Measurements from ENCODE around the gene SKAP1. TPM values are rescaled to one million over a fixed set of nuclear protein-coding genes. Genes with fewer than 3 reads are reported as not detected.

SKAP1 gene
- total and polyA plus RNA-seq, 2 experiments from 2014 or later = 0.36 TPM; not detected in 1

DNA sequence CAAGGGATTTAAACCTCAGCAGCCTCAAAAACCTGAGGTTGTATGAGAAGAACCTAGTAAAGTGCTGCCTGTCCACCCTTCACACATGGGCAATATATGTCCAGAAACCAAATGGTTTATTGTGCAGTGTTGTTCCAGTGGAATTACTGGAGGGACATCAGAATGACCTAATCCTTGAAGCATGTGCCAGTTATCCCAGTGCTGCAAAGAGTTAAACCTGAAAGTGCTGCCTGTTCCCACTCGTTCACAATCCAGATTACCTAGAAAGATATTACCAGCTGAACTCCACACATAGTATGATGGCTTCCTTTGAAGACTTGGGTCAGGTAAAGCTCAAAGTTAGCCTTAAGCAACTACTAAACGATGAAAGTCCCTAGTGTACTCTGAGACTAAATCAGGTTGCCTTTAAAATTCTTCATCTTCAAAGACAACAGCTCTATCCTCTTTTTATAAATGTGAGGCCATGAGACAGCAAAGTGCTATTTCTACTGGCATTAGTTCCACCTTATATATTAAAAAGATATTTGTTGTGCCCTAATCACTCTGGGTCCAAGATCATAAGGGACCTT is 189.4 kb downstream of the SKAP1 start:
- Histone ChIP-seq H3K36me3 (no peaks in the 10 kb centered on the region), H3K4me3 (no peak overlapping the region), H3K4me1 (ENCODE audit: low read depth) (peaks cover 11% of the 10 kb centered on the region), H3K27me3 (peaks cover 13% of the 10 kb centered on the region), H3K9me3 (ENCODE audit: low read depth) (no peaks in the 10 kb centered on the region), H3K27ac (no peak overlapping the region)
- TF ChIP-seq, protein P1, sequence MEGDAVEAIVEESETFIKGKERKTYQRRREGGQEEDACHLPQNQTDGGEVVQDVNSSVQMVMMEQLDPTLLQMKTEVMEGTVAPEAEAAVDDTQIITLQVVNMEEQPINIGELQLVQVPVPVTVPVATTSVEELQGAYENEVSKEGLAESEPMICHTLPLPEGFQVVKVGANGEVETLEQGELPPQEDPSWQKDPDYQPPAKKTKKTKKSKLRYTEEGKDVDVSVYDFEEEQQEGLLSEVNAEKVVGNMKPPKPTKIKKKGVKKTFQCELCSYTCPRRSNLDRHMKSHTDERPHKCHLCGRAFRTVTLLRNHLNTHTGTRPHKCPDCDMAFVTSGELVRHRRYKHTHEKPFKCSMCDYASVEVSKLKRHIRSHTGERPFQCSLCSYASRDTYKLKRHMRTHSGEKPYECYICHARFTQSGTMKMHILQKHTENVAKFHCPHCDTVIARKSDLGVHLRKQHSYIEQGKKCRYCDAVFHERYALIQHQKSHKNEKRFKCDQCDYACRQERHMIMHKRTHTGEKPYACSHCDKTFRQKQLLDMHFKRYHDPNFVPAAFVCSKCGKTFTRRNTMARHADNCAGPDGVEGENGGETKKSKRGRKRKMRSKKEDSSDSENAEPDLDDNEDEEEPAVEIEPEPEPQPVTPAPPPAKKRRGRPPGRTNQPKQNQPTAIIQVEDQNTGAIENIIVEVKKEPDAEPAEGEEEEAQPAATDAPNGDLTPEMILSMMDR (IDR thresholded peaks at IDR 0.05; ENCODE audit: low read depth, low read length) = no peak
- peak in 1 of 2 donors; percentile 51 for DNase-seq (ENCODE audit: low read depth in 1 of 2, low spot score in 1 of 2)

DNA sequence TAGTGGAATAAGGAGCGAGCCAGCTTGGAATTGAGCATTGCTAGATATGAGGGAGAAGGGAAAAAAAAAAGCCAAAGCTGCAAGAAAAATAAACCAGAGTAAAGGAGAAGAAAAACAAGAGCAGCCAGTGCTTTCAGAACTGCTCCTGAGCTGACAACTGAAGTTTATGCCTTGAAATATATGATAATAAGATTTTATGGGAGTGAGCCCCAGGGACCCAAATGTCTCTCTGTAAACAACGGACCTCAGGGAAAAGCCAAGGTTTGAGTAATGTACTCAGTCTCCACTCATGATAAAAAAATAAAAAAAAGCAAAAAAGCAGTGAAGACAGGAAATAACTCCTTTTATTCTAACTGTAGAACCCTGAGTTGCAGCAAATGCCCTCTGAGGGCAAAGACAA is 189.9 kb downstream of the SKAP1 start:
- Histone ChIP-seq H3K27ac (no peak overlapping the region), H3K36me3 (no peaks in the 10 kb centered on the region), H3K9me3 (ENCODE audit: low read depth) (no peaks in the 10 kb centered on the region), H3K4me1 (ENCODE audit: low read depth) (peaks cover 11% of the 10 kb centered on the region), H3K4me3 (no peak overlapping the region), H3K27me3 (peaks cover 19% of the 10 kb centered on the region)
- TF ChIP-seq, protein P1 (IDR thresholded peaks at IDR 0.05; ENCODE audit: low read depth, low read length) = no peak
- DNase-seq (ENCODE audit: low read depth in 1 of 2, low spot score in 1 of 2) = peak in 1 of 2 donors; percentile 34

DNA sequence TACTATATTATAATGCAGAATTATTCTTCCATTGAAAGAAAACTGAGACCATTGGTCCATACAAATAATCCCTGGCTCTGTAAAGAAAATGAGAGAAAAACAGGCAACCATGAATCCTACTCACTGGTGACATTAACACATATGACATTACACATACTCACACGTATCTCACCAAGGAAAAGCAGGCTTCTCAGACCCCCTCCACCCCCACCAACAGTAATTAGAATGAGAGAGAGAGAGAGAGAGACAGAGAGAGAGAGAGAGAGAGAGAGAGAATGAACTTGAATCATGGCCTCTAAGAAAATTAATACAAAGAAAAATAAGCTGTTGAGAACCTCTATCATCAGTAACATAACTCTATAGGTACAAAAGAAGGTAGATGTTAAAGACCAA is 190.4 kb downstream of the SKAP1 start:
- Histone ChIP-seq H3K4me1 (ENCODE audit: low read depth) (peaks cover 11% of the 10 kb centered on the region), H3K9me3 (ENCODE audit: low read depth) (no peaks in the 10 kb centered on the region), H3K4me3 (no peak overlapping the region), H3K36me3 (no peaks in the 10 kb centered on the region), H3K27me3 (peaks cover 24% of the 10 kb centered on the region), H3K27ac (no peak overlapping the region)
- DNase-seq (ENCODE audit: low read depth in 1 of 2, low spot score in 1 of 2) = no peak
- TF ChIP-seq, protein P1 (IDR thresholded peaks at IDR 0.05; ENCODE audit: low read depth, low read length) = no peak

DNA sequence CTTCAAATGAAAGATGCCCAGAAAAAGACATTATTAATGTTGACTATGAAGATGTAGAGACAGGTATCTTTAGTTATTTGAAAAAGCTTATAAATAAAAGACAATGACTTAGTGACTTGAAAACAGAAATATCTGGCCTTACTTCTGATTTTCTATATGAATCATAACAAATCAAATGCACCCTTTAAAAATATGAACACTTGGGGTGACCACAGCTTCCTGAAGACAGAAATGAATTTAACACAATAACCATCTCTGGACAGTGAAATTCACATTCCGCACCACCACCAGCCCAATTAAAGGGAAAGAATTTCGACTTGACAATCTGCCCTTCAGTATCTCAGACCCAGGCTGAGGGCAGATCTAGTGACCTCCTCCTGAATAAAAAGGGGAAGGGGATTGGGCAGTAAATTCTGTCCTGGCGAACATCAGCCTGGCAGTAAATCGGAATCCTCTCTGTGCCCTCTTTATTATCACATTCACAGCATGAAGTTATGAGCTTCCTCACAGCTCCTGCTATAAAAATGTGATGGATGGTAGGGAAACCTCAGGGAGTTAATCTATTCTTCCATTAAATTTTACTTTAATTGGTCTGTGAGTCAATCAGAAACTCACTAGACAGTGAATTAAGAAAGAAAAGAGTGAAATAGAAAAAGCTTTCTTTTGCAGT is 190.9 kb downstream of the SKAP1 start:
- no peak overlapping the region for H3K27ac ChIP-seq
- no peaks in the 10 kb centered on the region for H3K36me3 ChIP-seq
- H3K4me3 ChIP-seq = no peak overlapping the region
- TF ChIP-seq, protein P1 (IDR thresholded peaks at IDR 0.05; ENCODE audit: low read depth, low read length) = no peak
- H3K9me3 ChIP-seq (ENCODE audit: low read depth) = no peaks in the 10 kb centered on the region
- H3K4me1 ChIP-seq (ENCODE audit: low read depth) = peaks cover 8% of the 10 kb centered on the region
- H3K27me3 ChIP-seq = peaks cover 29% of the 10 kb centered on the region
- DNase-seq (ENCODE audit: low read depth in 1 of 2, low spot score in 1 of 2) = no peak

DNA sequence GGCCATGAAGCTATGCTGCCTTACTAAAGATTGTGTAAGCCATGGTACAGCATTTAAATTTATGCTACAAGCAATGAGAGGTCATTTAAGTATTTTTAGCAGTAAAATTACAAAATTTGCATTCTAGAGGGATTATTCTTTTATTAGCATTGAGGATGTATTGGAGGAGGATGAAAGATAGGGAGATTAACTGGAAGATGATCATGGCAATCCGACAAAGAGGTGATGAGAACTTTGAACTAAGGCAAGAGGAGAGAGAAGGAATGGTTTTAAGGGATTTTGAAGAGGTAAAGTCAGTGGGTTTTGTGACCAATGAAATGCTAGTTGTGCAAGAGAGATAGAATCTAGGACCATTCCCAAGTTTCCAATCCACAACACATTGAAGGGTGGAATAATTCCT is 192.6 kb downstream of the SKAP1 start:
- H3K27ac ChIP-seq = no peak overlapping the region
- H3K27me3 ChIP-seq = peaks cover 42% of the 10 kb centered on the region
- no peak for DNase-seq (ENCODE audit: low read depth in 1 of 2, low spot score in 1 of 2)
- no peak overlapping the region for H3K4me3 ChIP-seq
- peaks cover 8% of the 10 kb centered on the region for H3K4me1 ChIP-seq (ENCODE audit: low read depth)
- H3K9me3 ChIP-seq (ENCODE audit: low read depth) = no peaks in the 10 kb centered on the region
- no peaks in the 10 kb centered on the region for H3K36me3 ChIP-seq
- TF ChIP-seq, protein P1 (IDR thresholded peaks at IDR 0.05; ENCODE audit: low read depth, low read length) = no peak

Data from cardiac muscle cell (in vitro differentiated cells and primary cell).